ENCODE data around the gene SRRM2.
A peak's percentile ranks its signal among the peaks of the same experiment; 100 is the strongest.

SRRM2 gene

GRCh38 chr16:2749476-2749875, 3.0 kb upstream of the SRRM2 start:
- no peak for DNase-seq (ENCODE audit: low spot score)
- no peak for TF ChIP-seq CTCF (IDR thresholded peaks at IDR 0.05; ENCODE audit: extremely low read depth, missing control alignments)

- TF ChIP-seq CTCF (IDR thresholded peaks at IDR 0.05; ENCODE audit: extremely low read depth, missing control alignments) = no peak
- DNase-seq (ENCODE audit: low spot score) = no peak
These were observed 2.5 kb upstream of the SRRM2 start for GRCh38 chr16:2749936-2750335.

GRCh38 chr16:2751577-2752034, 832 bp upstream of the SRRM2 start:
- no peak for TF ChIP-seq CTCF (IDR thresholded peaks at IDR 0.05; ENCODE audit: extremely low read depth, missing control alignments)
- peak; percentile 86 for DNase-seq (ENCODE audit: low spot score)

GRCh38 chr16:2752850-2753732, 653 bp downstream of the SRRM2 start:
- DNase-seq (ENCODE audit: low spot score) = peak; percentile 92
- no peak for TF ChIP-seq CTCF (IDR thresholded peaks at IDR 0.05; ENCODE audit: extremely low read depth, missing control alignments)

GRCh38 chr16:2753733-2754020, 1.2 kb downstream of the SRRM2 start:
- TF ChIP-seq CTCF (IDR thresholded peaks at IDR 0.05; ENCODE audit: extremely low read depth, missing control alignments) = no peak
- DNase-seq (ENCODE audit: low spot score) = no peak

- no peak for DNase-seq (ENCODE audit: low spot score)
- TF ChIP-seq CTCF (IDR thresholded peaks at IDR 0.05; ENCODE audit: extremely low read depth, missing control alignments) = no peak
These were observed 2.7 kb downstream of the SRRM2 start for GRCh38 chr16:2755158-2755557.

GRCh38 chr16:2756288-2757015, 4.0 kb downstream of the SRRM2 start:
- no peak for TF ChIP-seq CTCF (IDR thresholded peaks at IDR 0.05; ENCODE audit: extremely low read depth, missing control alignments)
- DNase-seq (ENCODE audit: low spot score) = no peak

Measured in GM20000 (cell line).